ENCODE measurements around the gene ZGLP1.

Gene ZGLP1

DNA sequence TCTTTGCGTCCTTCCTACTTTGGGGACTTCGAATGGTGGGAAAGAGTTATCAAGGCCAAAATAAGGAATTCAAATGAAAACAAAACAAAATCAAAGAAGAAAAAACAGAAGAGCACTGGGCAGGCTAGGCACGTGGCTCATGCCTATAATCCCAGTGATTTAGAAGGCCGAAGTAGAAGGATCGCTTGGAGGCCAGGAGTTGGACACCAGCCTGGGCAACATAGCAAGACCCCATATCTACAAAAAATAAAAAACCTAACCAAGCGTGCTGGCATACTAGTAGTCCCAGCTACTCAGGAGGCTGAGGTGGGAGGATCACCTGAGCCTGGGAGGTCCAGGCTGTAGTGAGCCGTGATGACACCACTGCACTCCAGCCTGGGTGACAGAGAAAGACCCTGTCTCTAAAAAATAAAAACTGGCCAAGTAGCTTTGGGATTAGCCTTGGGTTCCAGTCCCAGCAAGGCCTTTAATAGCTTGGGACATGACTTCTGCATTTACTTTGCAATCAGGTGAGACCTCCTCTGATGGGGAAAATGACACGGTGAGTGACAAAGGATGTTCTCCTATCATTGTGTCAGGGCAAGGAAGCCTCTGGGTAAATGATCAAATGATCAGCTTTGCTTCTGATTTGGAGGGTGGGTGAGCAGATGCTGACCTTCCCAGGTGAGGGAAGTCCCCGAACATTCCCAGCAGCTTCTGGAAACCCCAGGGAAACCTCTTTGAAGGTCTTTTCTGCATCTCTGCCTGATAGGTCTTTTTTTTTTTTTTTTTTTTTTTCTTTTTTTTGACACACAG, 31.6 kb downstream of the ZGLP1 start:
- H3K4me1 Mint-ChIP-seq = peaks cover 54% of the 10 kb centered on the region
- H3K27ac Mint-ChIP-seq = peak overlapping the region in 1 of 2 donors; percentile 27
- H3K27me3 Mint-ChIP-seq = no peaks in the 10 kb centered on the region
- DNase-seq (no peak), ATAC-seq (no peak)
- no peaks in the 10 kb centered on the region for H3K9me3 Mint-ChIP-seq
- H3K4me3 Mint-ChIP-seq = no peak overlapping the region

DNA sequence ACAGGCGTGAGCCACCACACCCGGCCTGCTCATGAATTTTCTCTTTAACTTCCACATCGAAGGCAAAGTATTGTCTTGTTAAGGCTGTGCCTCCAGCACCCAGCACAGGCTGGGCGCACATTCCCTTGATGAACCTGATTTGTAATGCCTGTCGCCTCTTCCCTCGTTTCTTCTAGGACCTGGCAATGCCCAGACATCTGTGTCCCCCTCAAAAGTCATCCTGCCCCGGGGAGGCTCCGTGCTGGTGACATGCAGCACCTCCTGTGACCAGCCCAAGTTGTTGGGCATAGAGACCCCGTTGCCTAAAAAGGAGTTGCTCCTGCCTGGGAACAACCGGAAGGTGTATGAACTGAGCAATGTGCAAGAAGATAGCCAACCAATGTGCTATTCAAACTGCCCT, 35.0 kb downstream of the ZGLP1 start:
- ATAC-seq (no peak), DNase-seq (no peak)
- Mint-ChIP-seq H3K27ac (no peak overlapping the region), H3K27me3 (no peaks in the 10 kb centered on the region), H3K4me1 (peaks cover 82% of the 10 kb centered on the region), H3K9me3 (no peaks in the 10 kb centered on the region), H3K4me3 (no peak overlapping the region)

GRCh38 chr19:10271543-10272086, 38.0 kb downstream of the ZGLP1 start:
- peak overlapping the region; percentile 87 to 91 for H3K4me3 Mint-ChIP-seq
- peak overlapping the region; percentile 95 to 98 for H3K27ac Mint-ChIP-seq
- peaks cover 61% of the 10 kb centered on the region for H3K4me1 Mint-ChIP-seq
- H3K27me3 Mint-ChIP-seq = no peaks in the 10 kb centered on the region
- H3K9me3 Mint-ChIP-seq = no peaks in the 10 kb centered on the region
- DNase-seq (peak; percentile 30 to 54), ATAC-seq (no peak)

GRCh38 chr19:10270616-10271394, 38.8 kb downstream of the ZGLP1 start, which contains the start of gene ICAM1:
Gene ICAM1 (plus strand): TSS chr19:10271120. CDS start chr19:10271160, 40 bp downstream.
- Mint-ChIP-seq H3K4me1 (peaks cover 58% of the 10 kb centered on the region), H3K9me3 (no peaks in the 10 kb centered on the region), H3K4me3 (peak within 1 kb of the TSS; percentile 87 to 91), H3K27ac (peak within 1 kb of the TSS; percentile 95 to 98), H3K27me3 (no peaks in the 10 kb centered on the region)
- ATAC-seq = peak; percentile 73
- DNase-seq = peak; percentile 79 to 86

DNA sequence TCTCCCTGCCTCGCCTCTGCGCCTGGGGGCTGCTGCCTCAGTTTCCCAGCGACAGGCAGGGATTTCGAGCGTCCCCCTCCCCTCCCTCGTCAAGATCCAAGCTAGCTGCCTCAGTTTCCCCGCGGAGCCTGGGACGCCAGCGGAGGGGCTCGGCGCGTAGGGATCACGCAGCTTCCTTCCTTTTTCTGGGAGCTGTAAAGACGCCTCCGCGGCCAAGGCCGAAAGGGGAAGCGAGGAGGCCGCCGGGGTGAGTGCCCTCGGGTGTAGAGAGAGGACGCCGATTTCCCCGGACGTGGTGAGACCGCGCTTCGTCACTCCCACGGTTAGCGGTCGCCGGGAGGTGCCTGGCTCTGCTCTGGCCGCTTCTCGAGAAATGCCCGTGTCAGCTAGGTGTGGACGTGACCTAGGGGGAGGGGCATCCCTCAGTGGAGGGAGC, 39.4 kb downstream of the ZGLP1 start:
- peak; percentile 85 for ATAC-seq
- Mint-ChIP-seq H3K4me1 (peaks cover 57% of the 10 kb centered on the region), H3K27ac (peak overlapping the region; percentile 95 to 98), H3K4me3 (peak overlapping the region; percentile 87 to 91), H3K27me3 (no peaks in the 10 kb centered on the region), H3K9me3 (no peaks in the 10 kb centered on the region)
- peak; percentile 76 to 88 for DNase-seq

DNA sequence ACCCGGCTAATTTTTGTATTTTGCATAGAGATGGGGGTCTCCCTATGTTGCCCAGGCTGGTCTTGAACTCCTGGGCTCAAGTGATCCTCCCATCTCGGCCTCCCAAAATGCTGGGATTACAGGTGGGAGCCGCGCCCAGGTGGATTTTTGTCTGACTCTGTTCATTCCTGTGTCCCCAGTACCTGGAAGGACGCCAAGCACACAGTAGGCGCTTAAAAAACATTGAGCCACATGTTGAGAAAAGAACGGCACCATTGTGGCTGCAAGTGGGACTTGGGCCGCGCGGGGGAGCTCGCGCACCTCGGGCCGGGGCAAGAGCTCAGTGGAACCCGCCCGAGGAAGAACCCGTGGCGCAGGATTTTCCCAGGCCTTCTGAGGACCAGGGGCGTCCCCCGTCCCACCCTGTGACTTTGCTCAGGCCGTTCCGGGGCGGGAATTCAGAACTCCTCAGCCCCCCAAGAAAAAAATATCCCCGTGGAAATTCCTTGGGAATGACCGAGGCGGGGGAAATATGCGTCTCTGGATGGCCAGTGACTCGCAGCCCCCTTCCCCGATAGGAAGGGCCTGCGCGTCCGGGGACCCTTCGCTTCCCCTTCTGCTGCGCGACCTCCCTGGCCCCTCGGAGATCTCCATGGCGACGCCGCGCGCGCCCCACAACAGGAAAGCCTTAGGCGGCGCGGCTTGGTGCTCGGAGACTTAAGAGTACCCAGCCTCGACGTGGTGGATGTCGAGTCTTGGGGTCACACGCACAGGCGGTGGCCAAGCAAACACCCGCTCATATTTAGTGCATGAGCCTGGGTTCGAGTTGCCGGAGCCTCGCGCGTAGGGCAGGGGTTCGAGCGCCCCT, 40.1 kb downstream of the ZGLP1 start:
- peak; percentile 85 for ATAC-seq
- Mint-ChIP-seq H3K4me1 (peaks cover 51% of the 10 kb centered on the region), H3K4me3 (peak overlapping the region; percentile 87 to 91), H3K9me3 (no peaks in the 10 kb centered on the region), H3K27ac (peak overlapping the region; percentile 95 to 98), H3K27me3 (no peaks in the 10 kb centered on the region)
- DNase-seq = peak; percentile 88 to 90

DNA sequence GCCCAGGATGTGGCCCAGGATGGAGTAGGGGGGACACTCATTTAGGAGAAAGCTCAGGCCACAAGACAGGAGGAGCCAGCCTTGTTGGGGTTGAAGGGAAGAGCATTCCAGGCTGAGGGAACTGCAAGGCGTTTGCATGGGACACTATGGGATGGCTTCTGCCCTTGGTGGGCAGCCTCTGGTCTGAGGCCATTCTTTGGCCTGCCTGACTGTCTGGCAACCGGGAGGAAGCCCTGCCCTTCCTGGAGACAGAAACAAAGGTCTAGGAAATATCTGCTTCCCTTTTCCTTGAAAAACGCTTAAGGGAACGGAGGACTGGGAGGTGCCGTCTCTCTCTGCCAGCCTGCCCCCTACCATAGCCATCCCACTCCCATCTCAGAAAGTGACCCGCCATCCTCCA, 41.5 kb downstream of the ZGLP1 start:
- no peaks in the 10 kb centered on the region for H3K27me3 Mint-ChIP-seq
- H3K4me3 Mint-ChIP-seq = no peak overlapping the region
- peaks cover 41% of the 10 kb centered on the region for H3K4me1 Mint-ChIP-seq
- DNase-seq (no peak), ATAC-seq (no peak)
- H3K27ac Mint-ChIP-seq = peak overlapping the region in 1 of 2 donors; percentile 40
- no peaks in the 10 kb centered on the region for H3K9me3 Mint-ChIP-seq

DNA sequence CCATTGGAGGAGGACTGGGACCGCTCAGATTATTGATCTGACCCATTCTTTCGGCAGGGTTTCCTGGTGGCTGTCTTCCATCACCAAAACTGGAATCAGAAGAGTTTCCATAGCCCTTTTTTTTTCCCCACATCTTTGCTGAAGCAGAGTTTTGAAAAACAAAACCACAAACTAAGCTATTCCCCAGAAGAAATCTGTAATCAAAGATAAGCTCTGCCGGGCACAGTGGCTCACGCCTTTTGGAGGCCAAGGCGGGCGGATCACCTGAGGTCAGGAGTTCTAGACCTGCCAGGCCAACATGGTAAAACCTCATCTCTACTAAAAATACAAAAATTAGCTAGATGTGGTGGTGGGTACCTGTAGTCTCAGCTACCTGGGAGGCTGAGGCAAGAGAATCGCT, 42.9 kb downstream of the ZGLP1 start:
- no peak for ATAC-seq
- no peak for DNase-seq
- Mint-ChIP-seq H3K27me3 (no peaks in the 10 kb centered on the region), H3K4me3 (no peak overlapping the region), H3K9me3 (no peaks in the 10 kb centered on the region), H3K27ac (no peak overlapping the region), H3K4me1 (peaks cover 29% of the 10 kb centered on the region)

DNA sequence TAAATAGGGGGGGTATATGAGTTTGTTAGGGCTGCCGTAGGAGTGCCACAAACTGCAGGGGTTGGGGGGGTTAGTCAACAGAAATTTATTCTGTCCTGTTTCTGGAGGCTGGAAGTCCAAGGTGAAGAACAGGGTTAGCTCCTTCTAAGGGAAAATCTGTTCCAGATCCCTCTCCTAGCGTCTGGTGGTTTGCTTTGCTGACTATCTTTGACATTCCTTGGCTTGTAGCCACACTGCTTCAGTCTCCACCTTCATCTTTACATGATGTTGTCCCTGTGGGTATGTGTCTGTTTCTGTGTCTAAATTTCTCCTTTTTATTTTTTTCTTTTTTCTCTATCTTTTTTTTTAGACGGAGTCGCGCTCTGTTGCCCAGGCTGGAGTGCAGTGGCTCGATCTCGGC, 46.8 kb downstream of the ZGLP1 start:
- Mint-ChIP-seq H3K27ac (peak overlapping the region in 1 of 2 donors; percentile 19), H3K4me3 (no peak overlapping the region), H3K27me3 (no peaks in the 10 kb centered on the region), H3K9me3 (no peaks in the 10 kb centered on the region), H3K4me1 (peaks cover 39% of the 10 kb centered on the region)
- DNase-seq (no peak), ATAC-seq (no peak)

DNA sequence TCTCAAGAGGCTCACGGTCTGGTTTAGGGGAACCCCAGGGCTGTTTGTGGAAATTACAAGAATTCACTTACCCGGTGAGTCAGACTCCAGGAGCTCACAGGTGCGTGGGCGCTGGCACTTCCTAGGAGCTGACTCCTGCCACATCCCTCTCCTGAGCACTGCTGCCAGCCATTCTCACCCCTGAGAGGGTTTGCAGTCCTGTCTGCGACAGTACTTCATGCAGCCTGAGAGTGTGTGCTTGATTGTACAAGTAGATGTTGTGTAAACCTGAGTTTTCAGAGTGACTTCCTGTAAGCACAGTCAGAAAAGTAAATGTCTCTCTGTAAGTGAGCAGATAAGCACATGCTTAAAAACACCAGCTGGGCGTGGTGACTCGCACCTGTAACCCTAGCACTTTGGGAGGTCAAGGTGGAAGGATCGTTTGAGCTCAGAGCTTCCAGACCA, 49.5 kb downstream of the ZGLP1 start:
- no peaks in the 10 kb centered on the region for H3K9me3 Mint-ChIP-seq
- H3K4me3 Mint-ChIP-seq = peak overlapping the region; percentile 58 to 66
- H3K27me3 Mint-ChIP-seq = no peaks in the 10 kb centered on the region
- DNase-seq (peak; percentile 34 to 49), ATAC-seq (peak; percentile 77)
- H3K4me1 Mint-ChIP-seq = peaks cover 48% of the 10 kb centered on the region
- peak overlapping the region; percentile 62 to 71 for H3K27ac Mint-ChIP-seq

DNA sequence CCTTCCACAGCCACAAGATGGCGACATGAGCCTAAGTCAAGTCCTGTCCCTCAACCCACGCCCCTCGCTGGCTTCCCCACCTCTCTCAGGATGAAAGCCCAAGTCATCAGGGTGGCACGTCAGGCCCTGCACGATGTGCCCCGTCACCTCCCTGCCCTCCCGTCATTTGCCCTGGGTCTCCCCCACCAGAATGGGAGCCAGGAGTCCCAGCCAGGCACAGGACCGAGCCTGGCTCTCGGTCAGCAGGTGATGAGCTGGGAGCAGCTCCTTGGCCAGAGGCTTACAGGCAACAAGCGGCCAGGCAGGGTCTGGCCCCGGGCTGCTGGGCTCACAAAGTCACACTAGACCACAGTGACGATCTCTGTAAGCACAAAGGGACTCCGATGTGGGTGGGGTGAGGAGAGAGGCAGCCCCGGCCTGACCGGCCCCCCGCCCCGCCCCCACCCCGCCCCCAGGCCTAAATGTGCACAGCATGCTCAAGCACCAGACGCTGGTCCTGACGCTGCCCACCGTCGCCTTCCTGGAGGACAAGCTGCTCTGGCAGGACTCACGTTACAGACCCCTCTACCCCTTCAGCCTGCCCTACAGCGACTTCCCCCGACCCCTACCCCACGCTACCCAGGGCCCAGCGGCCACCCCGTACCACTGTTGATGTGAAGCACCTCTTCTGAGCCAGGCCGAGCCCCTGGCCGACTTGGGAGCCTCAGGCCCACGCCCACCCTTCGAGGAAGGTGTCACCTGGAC, 50.3 kb downstream of the ZGLP1 start:
- DNase-seq (peak; percentile 89 to 93), ATAC-seq (peak; percentile 84)
- no peaks in the 10 kb centered on the region for H3K9me3 Mint-ChIP-seq
- H3K4me1 Mint-ChIP-seq = peaks cover 56% of the 10 kb centered on the region
- H3K27me3 Mint-ChIP-seq = no peaks in the 10 kb centered on the region
- peak overlapping the region; percentile 58 to 66 for H3K4me3 Mint-ChIP-seq
- H3K27ac Mint-ChIP-seq = peak overlapping the region in 1 of 2 donors; percentile 82

DNA sequence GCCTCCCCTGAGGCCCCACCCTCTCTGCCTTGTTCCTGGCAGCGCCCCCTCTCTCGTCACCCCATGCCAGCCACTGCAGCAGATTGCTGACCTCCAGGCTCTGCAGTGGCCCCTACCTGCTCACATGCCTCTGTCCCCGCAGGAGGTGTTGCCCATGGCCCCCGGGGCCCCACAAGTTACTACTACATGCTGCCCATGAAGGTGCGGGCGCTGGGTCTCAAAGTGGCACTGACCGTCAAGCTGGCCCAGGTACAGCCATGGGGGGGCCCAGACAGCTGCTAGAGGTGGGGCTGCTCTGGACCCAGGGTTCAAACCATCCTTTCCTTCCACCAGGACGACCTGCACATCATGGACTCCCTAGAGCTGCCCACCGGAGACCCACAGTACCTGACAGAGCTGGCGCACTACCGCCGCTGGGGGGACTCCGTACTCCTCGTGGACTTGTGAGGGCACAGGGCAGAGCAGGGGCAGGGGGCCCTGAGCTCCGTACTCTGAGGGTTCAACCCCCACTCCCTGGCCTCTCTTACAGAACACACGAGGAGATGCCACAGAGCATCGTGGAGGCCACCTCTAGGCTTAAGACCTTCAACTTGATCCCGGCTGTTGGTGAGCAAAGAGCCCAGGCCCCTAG, 51.4 kb downstream of the ZGLP1 start:
- no peak for DNase-seq
- Mint-ChIP-seq H3K27me3 (no peaks in the 10 kb centered on the region), H3K27ac (no peak overlapping the region), H3K9me3 (no peaks in the 10 kb centered on the region), H3K4me3 (no peak overlapping the region), H3K4me1 (peaks cover 66% of the 10 kb centered on the region)
- no peak for ATAC-seq

DNA sequence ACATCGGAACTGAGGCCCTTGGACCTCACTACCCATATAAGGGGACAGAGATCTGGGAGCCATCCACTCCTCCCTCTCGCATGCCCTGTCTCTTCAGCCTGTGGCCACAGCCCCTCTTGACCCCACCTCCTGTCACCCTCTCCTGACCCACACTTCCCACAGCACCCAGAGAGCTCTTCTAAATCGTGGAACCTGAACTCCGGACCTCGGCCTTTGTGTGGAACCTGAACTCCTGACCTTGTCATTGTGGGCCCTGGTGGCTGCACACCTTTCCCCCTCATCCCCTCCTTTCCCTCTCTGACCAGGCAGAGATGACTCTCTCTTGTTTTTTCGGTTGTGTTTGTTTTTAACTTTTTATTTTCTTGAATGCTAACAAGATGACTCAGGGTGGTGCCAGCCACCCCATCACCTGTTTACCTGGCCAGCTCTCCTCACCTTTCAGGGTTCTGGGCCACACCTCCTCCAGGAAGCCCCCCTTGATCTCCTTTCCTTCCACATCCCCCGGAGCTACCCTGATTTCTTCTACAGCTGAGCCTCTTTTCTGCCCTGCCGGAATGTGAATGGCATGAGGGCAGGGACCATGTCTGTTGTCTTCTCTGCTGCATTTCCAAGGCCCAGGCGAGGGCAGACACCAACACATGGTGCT, 52.5 kb downstream of the ZGLP1 start:
- no peak for DNase-seq
- no peak for ATAC-seq
- Mint-ChIP-seq H3K4me3 (no peak overlapping the region), H3K4me1 (peaks cover 76% of the 10 kb centered on the region), H3K27ac (peak overlapping the region; percentile 2 to 79), H3K27me3 (no peaks in the 10 kb centered on the region), H3K9me3 (no peaks in the 10 kb centered on the region)

GRCh38 chr19:10256551-10256950, 53.1 kb downstream of the ZGLP1 start:
- DNase-seq = no peak
- no peaks in the 10 kb centered on the region for H3K9me3 Mint-ChIP-seq
- H3K27ac Mint-ChIP-seq = peak overlapping the region in 1 of 2 donors; percentile 79
- H3K4me3 Mint-ChIP-seq = no peak overlapping the region
- no peaks in the 10 kb centered on the region for H3K27me3 Mint-ChIP-seq
- H3K4me1 Mint-ChIP-seq = peaks cover 75% of the 10 kb centered on the region
- no peak for ATAC-seq

All from stimulated activated naive CD8-positive, alpha-beta T cell treated with anti-CD3 and anti-CD28 coated beads, Interleukin-15, amount 100 ng/mL, for 72 hours (primary cell).